Thoracic aorta (tissue), 2 donors: ENCODE measurements around the gene CA14. TPM values are rescaled to one million over a fixed set of nuclear protein-coding genes. Genes with fewer than 3 reads are reported as not detected.
"Not testable (repeated sequence)": the region's sequence is repeated elsewhere in the genome, so short reads cannot be mapped to it uniquely, and the experiment has no call there.

Experiments
- ATAC-seq: fragments of 150-250 bp; one replicate; pipeline ENCODE4 v1.8.0; 2017; ENCODE audit warnings: low read depth; ENCODE audit not compliant: insufficient number of reproducible peaks, low FRiP score
- DNase-seq: peaks from one replicate; pipeline ENCODE4 v3.0.0-alpha.2; 2020; ENCODE audit warnings: low spot score
- H3K27ac ChIP-seq, 2 donors: fragments of 200-600 bp; sonication (generic); 1 replicate in 1 of 2; 2 replicates in 1 of 2; pipeline ENCODE4 v1.5.1; 2016; ENCODE audit warnings: mild to moderate bottlenecking in 2 of 2, moderate library complexity in 2 of 2
- H3K27me3 ChIP-seq: fragments of 200-600 bp; sonication (generic); replicated peaks from 2 replicates; pipeline ENCODE4 v1.6.0; 2016; ENCODE audit warnings: mild to moderate bottlenecking; ENCODE audit not compliant: insufficient read depth
- H3K36me3 ChIP-seq: fragments of 200-600 bp; sonication (generic); one replicate; pipeline ENCODE4 v1.5.1; 2016
- H3K4me1 ChIP-seq, 2 donors: fragments of 200-600 bp; sonication (generic); 1 replicate in 1 of 2; 2 replicates in 1 of 2; pipeline versions ENCODE4 v1.5.1 to v1.6.0; 2016; ENCODE audit warnings: low read depth in 2 of 2, mild to moderate bottlenecking in 1 of 2; ENCODE audit not compliant: control insufficient read depth in 1 of 2
- H3K4me3 ChIP-seq: fragments of 200-600 bp; sonication (generic); 2 replicates; pipeline ENCODE4 v1.5.1; 2016; ENCODE audit warnings: mild to moderate bottlenecking
- H3K9me3 ChIP-seq: fragments of 200-600 bp; sonication (generic); 2 replicates; pipeline ENCODE4 v1.5.1; 2016
- total RNA-seq, 2 donors: library from RNA; depleted of rRNA; stranded (reverse); fragments of >200 nt; gene quantifications; one replicate each; pipeline versions ENCODE4 v1.1.0 to v1.2.3, GENCODE V29; 2016
- TF ChIP-seq, protein P1 (sequence below): fragments of 200-600 bp; sonication (generic); IDR thresholded peaks from one replicate; pipeline ENCODE4 v1.5.1; 2019; ENCODE audit warnings: antibody characterized with exemption

Gene CA14
- total RNA-seq, 2 donors from 2014 or later, result not detected

DNA sequence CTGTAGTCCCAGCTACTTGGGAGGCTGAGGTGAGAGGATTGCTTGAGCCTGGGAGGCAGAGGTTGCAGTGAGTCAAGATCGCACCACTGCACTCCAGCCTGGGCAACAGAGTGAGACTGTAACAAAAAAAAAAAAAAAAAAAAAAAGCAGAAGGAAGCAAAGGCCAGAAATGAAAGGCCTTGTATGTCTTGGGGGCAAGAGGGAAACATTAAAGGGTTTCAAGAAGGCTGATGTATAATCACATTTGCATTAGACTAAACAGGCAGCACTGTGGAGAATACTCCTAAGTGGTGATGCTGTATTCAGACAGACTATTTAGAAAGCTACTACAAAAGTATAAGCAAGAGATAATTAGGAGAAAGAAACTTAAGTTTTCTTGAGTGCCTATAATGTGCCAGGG, 32.0 kb upstream of the CA14 start:
- TF ChIP-seq, protein P1, sequence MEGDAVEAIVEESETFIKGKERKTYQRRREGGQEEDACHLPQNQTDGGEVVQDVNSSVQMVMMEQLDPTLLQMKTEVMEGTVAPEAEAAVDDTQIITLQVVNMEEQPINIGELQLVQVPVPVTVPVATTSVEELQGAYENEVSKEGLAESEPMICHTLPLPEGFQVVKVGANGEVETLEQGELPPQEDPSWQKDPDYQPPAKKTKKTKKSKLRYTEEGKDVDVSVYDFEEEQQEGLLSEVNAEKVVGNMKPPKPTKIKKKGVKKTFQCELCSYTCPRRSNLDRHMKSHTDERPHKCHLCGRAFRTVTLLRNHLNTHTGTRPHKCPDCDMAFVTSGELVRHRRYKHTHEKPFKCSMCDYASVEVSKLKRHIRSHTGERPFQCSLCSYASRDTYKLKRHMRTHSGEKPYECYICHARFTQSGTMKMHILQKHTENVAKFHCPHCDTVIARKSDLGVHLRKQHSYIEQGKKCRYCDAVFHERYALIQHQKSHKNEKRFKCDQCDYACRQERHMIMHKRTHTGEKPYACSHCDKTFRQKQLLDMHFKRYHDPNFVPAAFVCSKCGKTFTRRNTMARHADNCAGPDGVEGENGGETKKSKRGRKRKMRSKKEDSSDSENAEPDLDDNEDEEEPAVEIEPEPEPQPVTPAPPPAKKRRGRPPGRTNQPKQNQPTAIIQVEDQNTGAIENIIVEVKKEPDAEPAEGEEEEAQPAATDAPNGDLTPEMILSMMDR, result no peak
- Histone ChIP-seq H3K36me3 (peaks cover 36% of the 10 kb centered on the region), H3K4me3 (no peak overlapping the region), H3K27ac (no peak overlapping the region), H3K27me3 (no peaks in the 10 kb centered on the region), H3K4me1 (no peaks in the 10 kb centered on the region), H3K9me3 (no peaks in the 10 kb centered on the region)
- DNase-seq (no peak), ATAC-seq (no peak)

DNA sequence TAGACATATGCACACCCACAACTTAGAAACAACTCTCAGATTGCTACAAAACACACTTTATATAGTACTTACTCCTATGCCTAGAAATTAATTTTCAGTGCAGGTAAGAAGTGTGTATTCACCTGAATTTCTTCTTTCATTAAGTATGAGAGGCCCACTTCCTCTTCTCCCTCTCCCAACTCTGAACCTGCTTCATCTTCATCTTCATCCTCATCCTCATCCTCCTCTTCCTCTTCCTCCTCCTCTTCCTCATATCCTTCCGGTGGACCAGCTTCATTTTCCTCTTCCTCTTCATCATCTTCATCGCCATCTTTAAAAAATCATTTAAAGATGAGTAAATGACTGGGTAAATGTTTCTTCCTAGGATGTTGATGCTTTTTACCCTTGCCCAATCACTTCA, 31.1 kb upstream of the CA14 start:
- peaks cover 36% of the 10 kb centered on the region for H3K36me3 ChIP-seq
- H3K4me3 ChIP-seq, result no peak overlapping the region
- H3K27me3 ChIP-seq, result no peaks in the 10 kb centered on the region
- no peaks in the 10 kb centered on the region for H3K4me1 ChIP-seq
- no peak overlapping the region for H3K27ac ChIP-seq
- H3K9me3 ChIP-seq, result no peaks in the 10 kb centered on the region
- no peak for ATAC-seq
- DNase-seq, result no peak
- TF ChIP-seq, protein P1, result no peak

DNA sequence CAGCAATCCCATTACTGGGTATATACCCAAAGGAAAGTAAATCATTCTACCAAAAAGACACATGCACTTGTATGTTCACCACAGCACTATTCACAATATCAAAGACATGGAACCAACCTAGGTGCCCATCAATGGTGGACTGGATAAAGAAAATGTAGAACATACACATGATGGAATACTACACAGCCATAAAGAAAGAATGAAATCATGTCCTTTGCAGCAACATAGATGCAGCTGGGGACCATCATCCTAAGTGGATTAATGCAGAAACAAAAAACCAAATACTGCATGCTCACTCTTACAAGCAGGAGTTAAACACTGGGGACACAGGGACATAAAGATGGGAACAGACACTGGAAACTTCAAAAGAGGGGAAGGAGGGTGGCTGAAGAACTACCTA, 30.3 kb upstream of the CA14 start:
- Histone ChIP-seq H3K9me3 (no peaks in the 10 kb centered on the region), H3K36me3 (peaks cover 36% of the 10 kb centered on the region), H3K27me3 (no peaks in the 10 kb centered on the region), H3K4me3 (no peak overlapping the region), H3K4me1 (no peaks in the 10 kb centered on the region), H3K27ac (no peak overlapping the region)
- DNase-seq (no peak), ATAC-seq (no peak)
- TF ChIP-seq, protein P1, result no peak

DNA sequence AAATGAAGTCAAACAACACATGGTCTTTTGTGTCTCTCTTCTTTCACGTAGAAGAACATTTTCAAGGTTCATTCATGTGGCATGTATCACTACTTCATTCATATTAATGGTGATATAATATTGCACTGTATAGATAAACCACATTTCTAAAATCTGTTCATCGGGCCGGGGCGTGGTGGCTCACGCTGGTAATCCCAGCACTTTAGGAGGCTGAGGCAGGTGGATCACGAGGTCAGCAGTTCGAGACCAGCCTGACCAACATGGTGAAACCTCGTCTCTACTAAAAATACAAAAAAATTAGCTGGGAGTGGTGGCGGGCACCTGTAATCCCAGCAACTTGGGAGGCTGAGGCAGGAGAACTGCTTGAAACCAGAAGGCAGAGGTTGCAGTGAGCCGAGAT, 29.3 kb upstream of the CA14 start:
- not testable (repeated sequence) for DNase-seq, H3K9me3 ChIP-seq, H3K27me3 ChIP-seq, H3K27ac ChIP-seq, H3K4me3 ChIP-seq, H3K4me1 ChIP-seq, ATAC-seq
- H3K36me3 ChIP-seq, result peaks cover 34% of the 10 kb centered on the region

DNA sequence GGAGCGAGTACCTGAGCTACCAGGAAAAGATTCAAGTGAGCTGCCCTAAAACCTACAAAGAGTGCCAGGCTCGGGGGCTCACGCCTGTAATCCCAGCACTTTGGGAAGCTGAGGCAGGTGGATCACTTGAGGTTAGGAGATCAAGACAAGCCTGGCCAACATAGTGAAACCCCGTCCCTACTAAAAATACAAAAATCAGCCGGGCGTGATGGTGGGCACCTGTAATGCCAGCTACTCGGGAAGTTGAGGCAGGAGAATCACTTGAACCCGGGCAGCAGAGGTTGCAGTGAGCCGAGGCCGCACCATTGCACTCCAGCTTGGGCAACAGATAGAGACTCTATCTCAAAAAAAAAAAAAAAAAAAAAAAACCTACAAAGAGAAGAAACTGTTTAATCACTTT, 24.7 kb upstream of the CA14 start:
- H3K36me3 ChIP-seq, result peaks cover 16% of the 10 kb centered on the region
- peaks cover 0 to 12% of the 10 kb centered on the region in 2 donors for H3K4me1 ChIP-seq
- not testable (repeated sequence) for DNase-seq, H3K27me3 ChIP-seq, H3K4me3 ChIP-seq, ATAC-seq, H3K9me3 ChIP-seq
- peak overlapping the region; percentile 98 for H3K27ac ChIP-seq

DNA sequence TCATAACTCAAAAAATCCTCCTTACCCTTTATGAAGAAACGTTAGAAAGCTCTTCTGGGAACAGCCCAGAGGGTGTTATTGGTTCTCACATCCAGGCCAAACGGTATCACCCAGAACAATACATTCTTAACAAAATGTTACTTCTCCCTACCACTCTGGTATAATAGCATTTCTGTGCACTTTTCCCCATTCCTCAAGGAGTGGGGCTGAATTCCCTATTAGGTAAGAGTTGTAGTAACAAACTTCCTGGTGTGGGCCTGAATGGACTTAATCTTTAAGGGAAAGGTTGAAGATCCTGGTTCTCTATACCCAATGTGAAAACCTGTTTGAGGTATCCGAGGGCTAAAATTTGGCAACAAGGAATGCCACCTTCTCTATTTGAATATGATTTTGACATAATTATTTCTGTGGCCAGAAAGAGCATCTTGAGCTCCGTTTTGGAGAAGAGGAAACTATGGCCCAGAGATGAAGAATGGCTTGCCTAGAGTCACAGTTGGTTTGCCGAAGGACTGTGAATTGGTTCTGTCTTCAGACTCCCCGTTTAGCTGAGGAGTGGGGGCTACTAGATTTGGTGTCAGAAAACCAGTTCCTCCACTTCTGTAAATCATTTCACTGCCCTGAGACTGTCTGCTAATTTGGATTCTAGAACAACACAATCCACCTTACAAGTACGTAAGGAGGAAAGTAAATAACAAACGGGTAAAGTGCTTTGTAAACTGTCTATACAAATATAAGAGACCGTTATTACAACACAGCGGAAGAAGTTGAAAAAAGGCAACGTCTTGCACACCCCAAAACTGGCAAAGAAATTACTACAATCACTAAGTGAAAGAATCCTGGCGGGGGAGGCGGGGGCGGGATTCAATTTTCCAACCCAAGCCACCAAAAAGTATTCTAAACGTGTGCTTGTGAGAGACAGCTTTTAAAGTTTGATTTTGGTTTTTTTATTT, 23.9 kb upstream of the CA14 start:
- no peaks in the 10 kb centered on the region for H3K27me3 ChIP-seq
- peak overlapping the region; percentile 82 for H3K4me3 ChIP-seq
- H3K9me3 ChIP-seq, result no peaks in the 10 kb centered on the region
- ATAC-seq (no peak), DNase-seq (no peak)
- peaks cover 0 to 12% of the 10 kb centered on the region in 2 donors for H3K4me1 ChIP-seq
- TF ChIP-seq, protein P1, result no peak
- peak overlapping the region; percentile 98 for H3K27ac ChIP-seq
- peaks cover 9% of the 10 kb centered on the region for H3K36me3 ChIP-seq
